GM19438 (cell line): ENCODE results near the gene RSBN1L.

Experiments
- ATAC-seq: cut with Tn5 transposase; IDR thresholded peaks from one replicate; pipeline ENCODE4 v1.9.1; 2021; ENCODE audit warnings: low read depth; ENCODE audit not compliant: unreplicated experiment

The RSBN1L gene

DNA sequence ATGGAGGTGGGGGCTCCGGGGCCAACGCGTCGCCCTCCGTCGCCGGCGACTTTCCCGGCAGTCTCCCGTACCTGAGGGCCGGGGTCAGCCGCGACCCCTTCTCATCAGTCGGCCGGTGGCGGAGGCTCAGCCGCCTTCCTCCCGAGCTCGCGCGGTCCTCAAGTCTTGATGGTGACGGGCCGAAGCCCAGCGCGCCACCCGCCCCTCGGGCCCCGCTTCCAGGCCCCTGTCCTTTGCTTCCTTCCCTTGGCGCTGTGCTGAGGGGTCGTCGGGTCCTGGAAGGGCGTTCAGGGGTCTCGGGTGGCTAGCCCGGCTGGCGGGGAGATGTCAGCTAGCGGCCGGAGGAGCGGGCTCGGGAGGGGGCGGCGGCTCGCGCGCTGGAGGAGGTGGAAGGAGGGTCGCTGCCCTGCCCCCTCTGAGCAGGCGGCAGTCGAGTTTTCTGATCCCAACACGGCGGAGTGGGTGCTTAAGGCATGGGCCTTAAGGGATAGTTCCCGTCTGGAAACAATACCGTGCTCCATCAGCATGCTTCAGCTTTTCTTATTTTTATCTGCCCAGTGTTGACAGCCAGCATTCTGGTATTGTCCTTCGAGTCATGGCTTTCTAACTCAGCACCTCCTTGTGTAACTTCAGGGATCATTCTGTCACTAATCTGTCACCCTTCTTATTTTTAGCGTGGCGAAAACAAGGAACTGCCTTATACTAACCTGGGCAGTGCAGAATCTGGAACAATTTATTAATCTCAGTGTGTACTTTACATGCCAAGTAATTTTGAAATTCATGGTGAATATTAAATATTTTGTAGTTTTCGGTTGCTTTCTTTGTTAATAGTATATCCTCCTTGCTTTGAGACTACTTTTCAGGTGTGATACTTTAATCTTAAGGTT, 103.1 kb downstream of the RSBN1L start:
- ATAC-seq: peak; percentile 3

DNA sequence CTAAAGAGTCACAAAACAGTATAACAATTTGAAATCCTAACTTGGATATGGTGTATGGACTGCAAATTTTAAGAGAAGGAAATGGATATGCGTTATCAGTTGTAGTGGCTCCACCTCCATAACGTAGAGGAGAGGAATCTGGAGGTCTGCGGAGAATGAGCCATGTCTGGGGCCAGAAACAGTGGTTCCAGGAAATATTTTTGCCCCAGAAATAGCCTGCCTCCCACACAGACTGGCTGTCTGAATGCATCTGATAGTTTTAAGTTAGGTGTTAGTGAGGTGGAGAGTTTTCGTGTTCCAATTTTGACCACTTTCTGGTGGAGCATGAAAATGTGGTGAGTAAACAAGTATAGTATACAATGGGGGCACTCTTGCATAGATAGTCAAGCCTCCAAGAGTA, 103.9 kb downstream of the RSBN1L start:
- ATAC-seq: no peak

DNA sequence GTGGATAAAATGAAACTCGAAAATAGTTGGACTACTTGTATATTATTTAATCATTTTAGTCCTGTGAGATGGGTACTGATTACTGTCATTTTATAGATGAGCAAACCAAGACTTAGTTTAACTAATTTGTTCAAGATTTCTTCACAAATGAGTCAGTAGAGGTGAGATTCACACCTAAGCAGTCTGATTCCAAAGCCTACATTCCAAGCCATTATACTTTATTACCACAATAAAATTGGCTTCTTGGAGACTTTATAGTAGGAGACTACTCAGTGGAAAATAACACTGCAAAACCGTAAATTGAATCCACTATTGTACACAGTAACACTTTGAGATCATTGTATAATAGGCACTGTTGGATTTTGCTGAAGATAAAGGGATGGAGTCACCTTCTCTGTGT, 104.5 kb downstream of the RSBN1L start:
- ATAC-seq: no peak

DNA sequence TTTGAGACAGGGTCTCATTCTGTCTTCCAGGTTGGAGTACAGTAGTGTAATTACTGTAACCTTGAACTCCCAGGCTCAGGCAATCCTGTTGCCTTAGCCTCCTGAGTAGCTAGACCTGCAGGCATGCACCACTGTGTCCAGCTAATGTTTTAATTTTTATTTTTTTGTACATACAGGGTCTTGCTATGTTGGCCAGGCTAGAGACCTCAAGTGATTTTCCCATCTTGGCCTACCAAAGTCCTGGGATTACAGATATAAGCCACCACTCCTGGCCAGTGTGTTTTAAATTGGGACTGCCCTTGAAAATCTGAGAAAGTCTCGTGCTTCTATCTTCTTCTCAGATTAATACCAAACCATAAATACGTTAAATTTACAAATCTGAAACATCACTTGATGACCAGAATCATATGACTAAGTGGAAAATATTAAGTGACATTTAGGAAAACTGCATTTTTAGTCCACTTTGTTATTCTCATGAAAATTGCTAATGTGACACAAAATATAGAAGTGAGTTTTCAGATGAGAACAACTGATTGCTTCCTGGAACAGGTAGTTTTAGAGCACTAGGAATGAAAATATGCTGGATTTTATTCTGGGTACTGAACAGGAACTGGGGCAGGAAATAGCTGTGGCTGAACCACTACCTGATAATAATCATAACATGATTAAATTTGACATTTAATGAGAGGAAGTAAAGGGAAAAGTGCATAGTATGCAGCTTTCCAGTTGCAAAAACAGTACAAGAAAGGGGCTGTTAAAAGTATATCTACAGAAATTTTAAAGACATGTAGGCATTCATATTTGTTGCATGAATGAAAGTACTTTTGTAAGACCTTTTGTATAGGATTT, 106.5 kb downstream of the RSBN1L start:
- ATAC-seq: no peak

DNA sequence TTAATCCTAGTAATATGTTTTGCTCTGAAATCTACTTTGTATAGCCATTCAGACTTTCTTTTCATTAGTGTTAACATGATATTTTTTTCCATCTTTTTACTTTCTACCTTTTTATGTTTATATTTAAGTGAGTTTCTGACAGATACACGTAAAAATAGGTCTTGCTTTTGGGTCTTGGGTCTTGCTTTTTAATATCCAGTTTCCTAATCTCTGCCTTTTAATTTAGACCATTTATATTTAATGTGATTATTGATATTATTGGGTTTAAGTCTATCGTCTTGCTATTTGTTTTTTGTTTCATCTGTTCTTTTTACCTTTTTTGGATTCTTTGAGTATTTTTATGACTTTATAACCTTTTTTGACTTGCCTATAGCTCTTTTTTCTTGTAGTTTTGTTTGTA, 110.2 kb downstream of the RSBN1L start:
- no peak for ATAC-seq

DNA sequence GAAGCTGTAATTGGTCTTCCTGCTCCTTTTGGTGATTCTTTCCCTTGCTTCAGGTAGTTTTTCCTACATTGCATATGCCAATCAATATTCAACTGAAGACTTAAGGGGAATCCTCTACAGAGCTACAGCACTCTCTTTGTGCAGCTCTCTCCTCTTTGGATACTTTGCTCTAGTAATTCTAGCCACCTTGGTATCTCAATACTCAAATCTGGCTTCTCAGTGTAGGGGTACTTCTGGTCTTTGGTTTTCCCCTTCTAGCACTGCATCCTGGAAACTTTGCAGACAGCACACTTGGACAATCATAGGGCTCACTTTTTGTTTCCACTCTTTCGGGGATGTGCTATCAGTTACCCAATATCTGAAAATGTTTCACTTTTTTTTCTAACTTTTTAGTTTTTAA, 112.3 kb downstream of the RSBN1L start:
- ATAC-seq: no peak

DNA sequence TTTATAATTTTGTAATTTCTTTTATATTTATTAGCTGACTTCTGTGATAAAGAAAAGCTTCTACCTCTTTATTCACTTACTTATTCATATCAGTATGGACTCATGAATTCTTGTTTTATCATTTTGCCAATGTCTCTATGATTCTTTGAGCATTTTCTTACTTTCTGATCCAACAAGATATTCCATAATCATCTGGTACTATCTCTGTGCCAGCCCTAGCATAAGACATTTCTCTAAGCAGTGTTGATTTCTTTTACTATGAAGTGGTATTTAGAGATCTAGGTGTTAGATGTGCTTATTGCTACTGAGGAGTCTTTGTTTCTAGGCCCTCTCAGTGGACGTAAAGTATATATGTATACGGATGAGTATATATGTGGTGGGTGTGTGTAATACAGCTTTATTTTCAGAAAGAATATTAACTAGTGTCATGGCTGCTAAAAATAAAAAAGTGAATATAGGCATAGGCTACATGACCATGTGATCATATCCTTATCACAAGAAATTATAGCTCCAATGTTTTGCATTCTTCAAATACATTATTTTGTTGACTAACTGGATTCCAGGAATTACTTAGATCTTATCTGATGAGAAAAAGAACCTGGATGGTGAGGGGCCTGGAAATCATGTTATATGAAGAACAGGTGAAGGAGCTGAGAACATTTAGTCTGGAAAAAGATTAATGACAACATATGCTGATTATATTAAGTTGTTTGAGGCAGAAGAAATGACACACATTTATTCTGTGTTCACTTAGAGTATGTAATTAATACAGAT, 115.4 kb downstream of the RSBN1L start:
- ATAC-seq: no peak

DNA sequence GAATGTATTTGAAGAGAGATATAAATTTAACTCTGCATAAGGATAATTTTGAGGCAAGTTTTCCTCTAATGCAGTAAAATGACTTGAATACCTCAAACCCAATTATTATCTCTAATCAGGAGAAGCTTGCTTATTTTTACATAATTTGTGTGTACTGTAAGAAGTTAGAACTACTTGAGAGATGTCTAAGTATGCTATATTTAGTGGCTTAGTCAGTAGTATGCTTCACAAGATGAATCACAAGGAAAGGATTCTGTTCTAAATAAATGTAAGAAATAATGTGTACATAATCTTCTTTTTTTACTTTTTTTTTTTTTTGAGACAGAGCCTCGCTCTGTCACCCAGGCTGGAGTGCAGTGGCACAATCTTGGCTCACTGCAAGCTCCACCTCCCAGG, 116.0 kb downstream of the RSBN1L start:
- ATAC-seq: no peak

DNA sequence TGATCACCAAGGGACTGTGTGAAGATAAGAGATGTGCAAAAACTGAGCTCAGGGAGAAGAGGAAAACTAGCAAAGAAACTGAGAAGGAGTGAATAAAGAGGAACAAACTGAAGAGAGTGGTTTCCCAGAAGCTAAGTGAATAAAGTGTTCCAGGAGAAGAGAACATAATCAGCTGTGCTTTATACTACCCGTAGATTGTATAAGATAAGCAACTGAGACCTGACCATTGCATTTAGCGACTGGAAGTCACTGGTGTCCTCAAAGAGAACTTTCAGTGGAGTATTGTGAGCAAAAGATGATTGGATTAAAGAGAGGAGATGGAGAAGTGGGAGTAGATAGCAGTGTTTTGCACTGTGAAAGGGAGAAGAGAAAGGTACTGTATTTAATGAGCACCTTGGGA, 116.9 kb downstream of the RSBN1L start:
- no peak for ATAC-seq

DNA sequence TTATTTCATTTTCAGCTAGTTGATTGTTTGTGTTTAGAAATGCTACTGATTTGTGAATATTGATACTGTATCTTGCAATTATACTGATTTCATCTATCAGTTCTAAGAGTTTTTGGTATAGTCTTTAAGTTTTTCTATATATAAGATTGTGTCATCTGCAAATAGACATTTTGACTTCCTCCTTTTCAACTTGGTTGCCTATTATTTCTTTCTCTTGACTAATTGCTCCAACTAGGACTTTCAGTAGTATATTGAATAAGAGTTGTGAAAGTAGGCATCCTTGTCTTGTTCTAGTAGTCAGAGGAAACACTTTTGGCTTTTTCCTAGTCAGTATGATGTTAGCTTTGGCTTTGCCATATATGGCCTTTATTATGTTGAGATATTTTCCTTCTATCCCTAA, 122.8 kb downstream of the RSBN1L start:
- no peak for ATAC-seq

DNA sequence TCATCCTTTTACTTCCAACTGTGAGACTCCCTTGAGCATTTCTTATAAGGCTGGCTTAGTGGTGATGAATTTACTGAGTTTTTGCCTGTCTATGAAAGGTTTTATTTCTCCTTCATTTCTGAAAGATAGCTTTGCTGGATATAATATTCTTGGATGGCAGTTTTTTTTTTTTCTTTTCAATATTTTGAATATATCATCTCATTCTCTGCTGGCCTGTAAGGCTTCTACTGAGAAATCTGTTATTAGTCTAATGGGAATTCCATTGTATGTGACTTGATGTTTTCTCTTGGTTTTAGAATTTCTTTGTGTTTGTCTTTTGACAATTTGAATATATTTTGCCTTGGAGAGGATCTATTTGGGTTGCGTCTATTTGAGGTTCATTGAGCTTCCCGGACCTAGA, 124.7 kb downstream of the RSBN1L start:
- no peak for ATAC-seq

DNA sequence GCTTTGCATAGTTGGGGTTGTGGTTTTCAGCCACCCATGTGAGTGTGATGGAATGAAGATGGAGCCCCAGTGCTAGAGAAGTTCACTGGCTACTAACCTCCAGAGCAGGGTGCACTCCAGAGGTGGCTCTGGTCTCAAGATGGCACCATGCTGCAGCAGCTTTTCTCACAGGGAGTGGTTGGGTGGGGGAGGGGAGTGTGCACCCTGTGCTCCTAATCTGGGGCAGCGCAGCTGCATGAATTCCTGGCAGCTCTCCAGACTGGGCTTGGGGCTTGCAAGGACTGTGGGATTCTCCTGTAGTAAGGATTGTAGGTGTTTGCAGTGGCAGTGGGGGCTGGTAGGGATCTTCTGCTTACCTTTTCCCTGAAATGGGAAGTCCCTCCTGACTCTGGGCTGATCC, 126.0 kb downstream of the RSBN1L start:
- ATAC-seq: no peak

DNA sequence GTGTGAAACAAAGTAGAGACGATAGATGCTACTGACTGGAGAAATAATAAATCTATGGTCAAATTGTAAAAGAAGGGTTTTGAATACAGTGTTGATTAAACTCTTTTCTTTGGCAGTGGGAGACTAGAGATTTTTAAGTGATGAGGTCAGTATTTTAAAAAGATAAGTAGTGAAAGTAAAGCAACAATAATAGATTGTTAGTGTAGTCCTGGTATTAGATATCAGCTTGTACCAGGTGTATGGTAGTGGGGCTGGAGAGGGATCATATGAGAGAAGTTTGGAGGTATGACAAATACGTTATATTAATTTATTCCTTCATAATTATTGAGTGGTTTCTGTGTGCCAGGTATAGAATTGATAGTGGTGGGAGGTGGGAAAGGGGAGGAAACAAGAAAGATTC, 127.5 kb downstream of the RSBN1L start:
- ATAC-seq: no peak

DNA sequence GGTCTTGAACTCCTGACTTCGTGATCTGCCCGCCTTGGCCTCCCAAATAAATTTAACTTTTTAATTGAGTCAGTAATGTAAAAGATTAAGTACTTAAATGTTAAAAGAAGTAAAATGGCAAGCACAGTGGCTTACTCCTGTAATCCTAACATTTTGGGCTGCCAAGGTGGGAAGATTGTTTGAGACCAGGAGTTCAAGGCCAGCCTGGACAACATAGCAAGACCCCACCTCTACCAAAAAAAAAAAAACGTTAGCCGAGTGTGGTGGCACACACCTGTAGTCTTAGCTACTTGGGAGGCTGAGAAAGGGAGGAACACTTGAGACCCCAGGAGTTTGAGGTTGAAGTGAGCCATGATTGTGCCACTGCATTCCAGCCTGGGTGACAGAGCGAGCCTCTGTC, 128.4 kb downstream of the RSBN1L start:
- ATAC-seq: no peak

DNA sequence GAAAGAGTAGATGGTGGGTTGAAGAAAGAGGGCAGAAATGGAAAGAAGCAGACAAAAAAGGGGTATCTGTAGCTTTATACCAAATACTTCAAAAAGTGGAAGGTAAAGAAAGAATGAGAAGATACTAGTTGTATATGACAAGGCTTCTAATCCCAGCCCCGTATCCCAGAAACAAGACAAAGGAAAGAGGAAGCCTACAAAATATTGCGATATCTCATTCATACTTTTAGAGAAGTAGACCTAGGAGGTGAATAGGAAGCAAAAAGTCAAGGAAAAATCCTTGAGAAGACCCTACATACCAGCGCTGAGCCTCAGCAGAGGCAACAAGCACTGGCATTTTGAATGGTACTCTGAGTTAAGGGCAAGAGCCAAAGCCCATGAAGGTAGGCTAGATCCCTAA, 128.9 kb downstream of the RSBN1L start:
- no peak for ATAC-seq

DNA sequence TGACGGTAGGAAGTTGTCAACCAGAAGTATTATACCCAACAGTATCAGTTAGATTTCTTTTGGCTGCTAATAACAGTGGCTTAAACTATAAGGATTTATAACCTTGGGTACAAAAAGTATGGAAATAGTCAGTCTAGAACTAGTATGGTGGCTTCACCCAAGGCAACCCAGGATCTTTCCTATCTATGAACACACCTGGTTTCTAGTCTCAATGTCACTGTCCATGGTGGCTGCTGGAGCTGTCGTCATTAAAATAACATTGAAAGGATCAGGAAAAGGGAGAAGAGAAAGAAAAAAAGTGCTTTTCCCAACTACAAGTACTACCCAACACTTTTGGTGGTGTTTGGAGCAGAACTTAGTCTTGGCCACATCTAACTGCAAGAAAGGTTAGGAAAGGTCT, 130.0 kb downstream of the RSBN1L start:
- no peak for ATAC-seq

DNA sequence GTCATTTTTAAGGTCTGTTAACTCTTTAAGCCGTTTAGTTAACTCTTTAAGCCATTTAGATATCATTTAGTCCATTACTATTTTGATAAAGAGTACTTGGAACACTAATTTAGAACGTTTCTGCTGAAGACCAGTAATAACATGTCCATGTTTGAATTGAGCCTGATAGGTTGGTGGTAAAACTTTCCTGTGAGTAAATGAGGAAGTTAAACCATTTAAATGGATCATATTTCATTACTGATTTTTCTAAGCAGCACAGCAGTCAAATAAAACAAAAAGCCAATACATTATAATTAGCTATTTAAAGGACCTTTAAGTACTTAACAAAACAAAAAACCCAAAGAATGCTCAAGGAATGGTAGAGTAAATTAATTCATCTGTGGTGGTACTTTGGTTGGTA, 131.7 kb downstream of the RSBN1L start:
- no peak for ATAC-seq

DNA sequence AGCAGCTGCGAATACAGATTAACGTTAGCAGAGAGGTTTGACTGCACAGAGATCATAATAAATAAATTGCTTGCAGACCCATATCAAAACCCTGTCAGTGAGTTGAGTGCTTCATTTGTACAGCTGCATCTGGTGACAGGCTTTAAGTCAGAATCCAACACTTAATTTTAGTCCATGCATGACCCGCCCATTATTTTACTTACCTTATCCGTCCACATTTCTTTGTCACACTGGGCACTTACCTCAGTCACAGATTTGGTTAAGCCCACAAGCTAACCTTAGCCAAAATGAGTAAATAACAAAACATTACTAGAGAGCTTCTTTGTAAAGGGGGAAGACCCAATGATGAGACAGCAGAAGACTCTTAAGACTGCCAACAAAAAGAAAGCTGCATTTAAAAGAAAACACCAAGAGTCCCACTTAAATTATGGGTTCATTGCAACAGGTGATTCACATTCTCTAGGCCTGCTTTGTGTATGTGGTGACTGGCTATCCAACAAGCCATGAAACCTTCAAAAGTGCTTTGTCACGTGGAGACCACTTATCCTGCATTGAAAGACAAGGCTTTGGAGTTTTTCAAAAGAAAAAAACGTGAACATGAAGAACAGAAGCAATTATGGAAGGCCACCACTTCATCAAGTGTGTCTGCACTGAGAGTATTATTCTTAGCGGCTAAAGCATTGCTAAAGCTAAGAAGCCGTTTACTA, 134.5 kb downstream of the RSBN1L start:
- ATAC-seq: no peak

DNA sequence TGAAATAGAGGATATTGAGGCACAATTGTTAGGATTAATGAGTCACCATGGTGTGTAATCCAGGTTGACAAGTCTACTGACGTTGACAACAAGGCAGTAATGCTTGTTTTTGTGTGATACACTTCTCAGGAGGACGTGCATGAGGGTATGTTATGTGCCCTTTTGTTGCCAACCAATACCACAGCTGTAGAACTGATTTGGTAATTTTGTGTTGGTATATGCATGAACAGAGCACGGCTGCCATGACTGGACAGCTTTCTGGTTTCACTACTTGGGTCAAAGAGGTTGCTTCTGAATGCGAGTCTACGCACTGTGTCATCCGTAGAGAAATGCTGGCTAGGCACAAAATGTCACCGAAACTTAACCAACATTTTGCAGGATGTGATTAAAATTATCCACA, 135.2 kb downstream of the RSBN1L start:
- ATAC-seq: no peak

DNA sequence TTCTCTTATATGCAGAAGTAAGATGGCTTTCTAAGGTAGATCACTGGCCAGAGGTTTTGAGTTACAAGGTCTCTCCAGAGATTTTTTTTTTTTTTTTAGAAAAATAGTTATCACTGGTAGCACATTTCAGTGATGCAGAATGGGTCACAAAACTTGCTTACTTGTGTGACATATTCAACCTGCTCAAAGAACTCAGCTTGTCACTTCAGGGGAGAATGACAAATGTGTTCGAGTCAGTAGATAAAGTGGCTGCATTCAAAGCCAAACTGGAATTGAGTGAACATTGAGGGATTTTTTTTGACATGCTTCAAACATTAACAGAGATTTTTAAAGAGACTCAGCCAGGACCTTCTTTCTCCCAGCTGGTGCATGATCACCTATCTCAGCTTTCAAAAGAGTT, 135.7 kb downstream of the RSBN1L start:
- no peak for ATAC-seq
